ENCODE data around the gene ATP1B3.

DNA sequence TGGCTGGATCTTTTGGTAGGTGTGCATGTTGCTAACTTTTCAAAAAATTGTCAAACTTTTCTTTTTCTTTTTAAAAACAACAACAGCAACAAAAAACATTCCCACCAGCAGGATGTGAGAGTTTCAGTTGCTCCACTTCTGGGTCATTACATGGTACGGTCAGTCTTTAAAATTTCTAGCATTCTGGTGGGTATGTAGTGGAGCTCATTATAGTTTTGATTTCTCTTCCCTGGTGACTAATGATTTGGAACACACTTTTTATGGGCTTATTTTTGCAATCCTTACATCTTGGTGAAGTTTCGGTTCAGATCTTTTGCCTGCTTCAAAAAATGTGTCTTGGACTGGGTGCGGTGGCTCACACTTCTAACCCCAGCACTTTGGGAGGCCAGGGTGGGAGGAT, 19.3 kb downstream of the ATP1B3 start:
- TF ChIP-seq YY1 (IDR thresholded peaks at IDR 0.05; ENCODE audit: insufficient read depth, insufficient read length) (no peak), ZNF274 (IDR thresholded peaks at IDR 0.05; ENCODE audit: low read depth, low read length) (no peak), SUZ12 (IDR thresholded peaks at IDR 0.05; ENCODE audit: extremely low read depth, insufficient read depth, insufficient read length) (no peak)
